ENCODE results near the gene TMEM121.

The TMEM121 gene

GRCh38 chr14:105498430-105499255 lies 27.7 kb upstream of the TMEM121 start:
- no peak for DNase-seq

GRCh38 chr14:105499256-105500035 lies 26.9 kb upstream of the TMEM121 start:
- no peak for DNase-seq

DNA sequence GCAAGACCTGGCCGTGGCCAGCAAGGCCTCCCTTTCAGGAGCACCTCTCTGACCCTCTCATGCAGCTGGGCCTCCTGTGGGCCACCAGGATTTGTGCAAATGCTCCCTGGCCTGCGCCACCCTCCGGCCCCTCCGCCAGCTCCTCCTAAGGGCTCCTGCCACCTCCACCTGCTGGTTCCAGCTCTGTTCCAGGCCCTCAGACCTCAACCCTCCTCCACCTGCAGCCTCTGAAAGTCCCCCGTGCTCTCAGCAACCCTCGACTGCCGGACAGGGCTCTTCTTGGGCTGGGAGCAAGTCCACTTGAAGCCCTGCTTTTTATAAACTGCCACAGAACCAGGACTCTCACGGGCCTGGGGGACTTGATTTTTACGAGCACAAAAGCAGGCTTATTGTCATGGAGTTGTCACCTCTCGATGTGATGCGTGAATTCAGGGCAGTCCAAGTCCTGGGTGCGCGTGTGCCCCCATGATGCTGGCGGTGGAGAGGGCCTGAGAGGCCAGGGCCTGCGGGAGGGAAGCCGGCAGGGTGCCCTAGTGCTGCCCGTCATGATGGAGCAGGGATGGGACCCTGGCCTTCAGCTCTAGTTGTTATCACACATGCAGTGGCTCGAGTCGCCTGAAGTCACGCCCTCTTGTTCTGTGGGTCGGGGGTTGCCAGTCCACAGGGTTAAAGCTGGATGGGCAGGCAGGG lies 26.2 kb upstream of the TMEM121 start:
- DNase-seq = no peak

- DNase-seq = no peak
These were observed 25.7 kb upstream of the TMEM121 start for GRCh38 chr14:105500726-105501101.

GRCh38 chr14:105501504-105502291 lies 24.7 kb upstream of the TMEM121 start:
- DNase-seq = no peak

DNA sequence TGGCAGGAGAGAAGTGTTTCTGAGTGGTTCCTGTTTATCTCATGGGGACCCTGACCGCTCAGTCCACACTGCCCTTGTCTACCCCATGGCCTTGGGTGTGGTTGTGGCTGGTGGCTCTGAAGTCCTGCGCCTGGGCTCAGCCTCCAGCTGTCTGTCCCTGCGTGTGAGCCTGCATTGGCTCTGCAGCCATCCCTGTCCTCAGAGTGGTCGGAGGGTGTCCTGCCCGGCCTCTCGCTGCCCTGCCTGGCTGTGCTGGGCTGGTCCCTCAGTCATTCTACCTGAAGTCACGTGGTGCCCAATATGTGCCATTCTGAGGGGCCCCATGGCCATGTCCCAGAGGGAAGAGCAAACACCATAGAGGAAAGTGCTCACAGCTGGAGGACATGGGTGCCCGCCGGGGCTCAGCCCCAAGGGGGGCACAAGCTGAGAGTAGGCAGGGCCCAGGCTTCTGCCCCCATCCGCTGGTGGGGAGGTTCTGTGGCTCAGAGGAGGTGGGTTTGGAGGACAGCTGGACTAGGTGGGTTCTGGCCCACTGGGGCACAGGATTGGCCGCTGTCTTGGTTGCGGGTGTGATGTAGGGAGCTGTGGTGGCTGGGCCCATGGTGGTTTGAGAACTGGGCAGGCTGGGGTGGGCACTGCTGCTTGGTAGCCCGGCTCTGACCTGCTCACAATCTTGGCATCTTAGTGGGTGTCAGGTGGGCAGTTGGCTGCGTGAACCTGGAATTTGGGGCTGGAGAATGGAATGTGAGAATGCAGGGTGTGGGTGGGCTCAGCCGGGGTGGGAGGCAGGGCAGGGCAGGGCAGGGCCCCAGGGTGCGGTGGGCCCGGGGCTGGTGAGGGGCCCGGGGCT lies 23.7 kb upstream of the TMEM121 start:
- no peak for DNase-seq

DNA sequence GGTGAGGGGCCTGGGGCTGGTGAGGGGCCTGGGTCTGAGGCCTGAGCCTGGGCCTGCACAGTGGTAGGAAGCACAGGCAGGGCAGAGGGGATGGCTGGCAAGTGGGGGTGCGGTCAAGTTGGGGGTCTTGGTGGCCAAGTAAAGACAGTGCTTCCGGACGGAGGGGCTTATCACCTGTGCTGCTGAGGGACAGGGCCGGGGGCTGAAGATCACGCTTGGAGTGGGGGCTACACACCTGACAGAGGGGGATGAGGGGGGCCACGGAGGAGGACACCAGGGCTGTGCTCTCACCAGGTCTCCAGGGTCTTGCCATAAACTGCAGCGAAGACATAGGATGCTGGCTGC lies 23.1 kb upstream of the TMEM121 start:
- no peak for DNase-seq

DNA sequence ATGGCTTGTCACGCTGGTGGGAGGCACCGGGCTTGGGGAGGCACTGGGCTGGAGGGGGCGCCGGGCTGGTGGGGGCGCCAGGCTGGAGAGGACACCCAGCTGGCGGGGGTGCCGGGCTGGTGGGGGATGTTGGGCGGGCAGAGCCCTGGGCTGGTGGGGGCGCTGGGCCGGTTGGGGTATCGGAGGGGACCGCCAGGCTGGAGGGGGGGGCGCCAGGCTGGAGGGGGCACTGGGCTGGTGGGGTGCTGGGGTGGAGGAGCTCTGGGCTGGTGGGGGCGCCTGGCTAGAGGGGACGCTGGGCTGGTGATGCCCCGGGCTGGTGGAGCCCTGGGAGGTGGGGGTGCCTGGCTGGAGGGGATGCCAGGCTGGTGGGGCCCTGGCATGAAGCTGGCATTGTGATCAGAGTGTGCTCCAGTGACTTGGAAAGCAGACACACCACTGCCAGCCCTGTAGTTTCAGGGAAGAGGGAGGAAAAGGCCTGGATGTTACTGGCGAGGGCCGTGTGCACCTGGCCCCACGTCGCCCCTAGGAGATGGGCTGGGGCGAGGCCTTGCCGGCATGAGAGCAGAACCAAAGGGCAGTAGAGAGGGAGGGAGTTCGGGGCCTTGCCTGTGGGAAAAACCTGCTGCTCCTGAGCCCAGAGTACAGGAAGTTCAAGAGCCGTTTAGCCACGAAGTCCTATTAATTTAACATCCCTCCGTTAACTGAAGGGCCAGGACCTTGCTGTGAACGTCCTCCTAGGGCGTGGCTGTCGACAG lies 22.3 kb upstream of the TMEM121 start:
- no peak for DNase-seq

GRCh38 chr14:105505101-105505500 lies 21.3 kb upstream of the TMEM121 start:
- no peak for DNase-seq

- DNase-seq = no peak
These were observed 19.1 kb upstream of the TMEM121 start for GRCh38 chr14:105507247-105507646.

DNA sequence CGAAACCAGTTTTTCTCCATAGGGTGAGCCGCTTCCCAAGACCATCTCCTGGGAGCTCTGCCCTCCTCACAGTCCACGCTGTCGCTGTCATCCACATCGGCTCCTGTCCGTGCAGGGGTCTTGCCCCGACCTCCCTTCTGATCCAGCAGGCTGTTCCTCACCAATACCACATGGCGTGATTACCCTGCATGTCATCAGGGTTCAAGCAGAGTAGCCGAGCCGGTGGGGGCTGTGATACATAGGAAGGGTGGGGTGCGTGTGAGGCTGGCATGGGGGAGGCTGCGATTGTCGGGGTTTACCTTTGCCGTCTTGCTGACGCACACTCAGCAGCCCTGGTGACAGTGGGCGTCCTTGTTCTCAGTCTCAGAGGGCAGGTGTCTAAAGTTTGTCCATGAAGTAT lies 18.3 kb upstream of the TMEM121 start:
- DNase-seq = no peak

DNA sequence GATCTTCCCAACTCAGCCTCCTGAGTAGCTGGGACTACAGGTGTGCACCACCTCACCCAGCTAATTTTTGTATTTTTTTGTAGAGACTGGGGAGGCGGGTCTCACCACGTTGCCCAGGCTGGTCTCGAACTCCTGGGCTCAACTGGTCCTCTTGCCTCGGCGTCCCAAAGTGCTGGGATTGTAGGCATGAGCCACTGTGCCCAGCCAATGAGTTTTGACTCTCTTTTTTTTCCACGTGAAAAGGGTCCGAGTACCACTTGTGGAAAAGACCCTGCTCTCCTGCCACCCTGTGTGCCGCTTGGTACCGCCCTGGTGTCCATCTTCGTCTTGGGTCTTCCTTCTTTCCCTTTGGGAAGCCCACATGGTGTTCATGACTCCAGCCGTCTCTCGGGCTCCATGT lies 17.8 kb upstream of the TMEM121 start:
- no peak for DNase-seq

GRCh38 chr14:105517096-105517495 lies 9.3 kb upstream of the TMEM121 start:
- DNase-seq = no peak

DNA sequence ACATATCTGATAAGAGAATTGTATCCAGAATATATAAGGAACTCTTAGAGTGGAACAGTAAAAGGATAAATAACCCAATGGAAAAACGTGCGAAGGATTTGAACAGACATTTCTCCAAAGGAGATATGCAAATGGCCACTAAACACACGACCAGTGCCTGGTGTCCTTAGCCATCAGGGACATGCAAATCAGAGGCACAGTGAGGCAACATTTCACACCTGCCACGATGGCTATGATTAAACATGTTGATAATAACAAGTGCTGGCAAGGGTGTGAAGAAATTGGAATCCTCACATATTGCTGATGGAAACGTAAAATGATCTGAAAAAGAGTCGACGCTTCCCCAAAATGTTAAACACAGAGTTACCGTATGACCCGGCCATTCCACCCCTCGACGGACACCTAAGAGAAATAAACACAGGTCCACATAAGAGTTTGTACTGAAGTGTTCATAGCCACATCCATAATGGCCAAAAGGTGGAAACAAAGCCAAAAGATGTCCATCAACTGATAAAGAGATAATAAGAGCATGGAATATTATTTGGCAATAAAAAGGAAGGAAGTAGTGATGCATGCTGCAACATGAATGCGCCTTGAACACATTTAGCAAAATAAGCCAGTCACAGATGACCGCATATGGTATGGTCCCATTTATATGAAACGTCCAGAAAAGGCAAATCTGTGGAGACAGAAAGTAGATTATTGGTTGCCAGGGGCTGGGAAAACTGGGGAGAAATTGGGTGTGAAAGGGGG lies 6.3 kb upstream of the TMEM121 start:
- no peak for DNase-seq

DNA sequence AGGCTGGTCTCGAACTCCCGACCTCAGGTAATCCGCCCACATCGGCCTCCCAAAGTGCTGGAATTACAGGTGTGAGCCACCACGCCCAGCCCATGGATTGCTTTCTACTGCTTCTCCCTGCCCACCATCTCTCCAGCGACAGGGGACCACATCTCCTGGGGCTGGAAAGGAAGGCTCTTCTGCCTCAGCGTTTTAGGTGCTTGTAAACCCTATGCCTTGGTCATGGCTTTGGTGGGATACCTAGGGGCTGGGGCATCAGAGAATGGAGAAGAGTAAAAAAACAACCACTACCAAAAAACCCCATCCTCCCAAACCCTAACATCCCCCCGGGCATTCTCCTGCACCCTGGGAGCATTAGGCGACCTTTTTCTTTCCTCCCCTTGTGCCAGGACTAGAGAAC lies 1.1 kb upstream of the TMEM121 start:
- no peak for DNase-seq

- DNase-seq = no peak
These were observed 495 bp downstream of the TMEM121 start for GRCh38 chr14:105526776-105527380.

DNA sequence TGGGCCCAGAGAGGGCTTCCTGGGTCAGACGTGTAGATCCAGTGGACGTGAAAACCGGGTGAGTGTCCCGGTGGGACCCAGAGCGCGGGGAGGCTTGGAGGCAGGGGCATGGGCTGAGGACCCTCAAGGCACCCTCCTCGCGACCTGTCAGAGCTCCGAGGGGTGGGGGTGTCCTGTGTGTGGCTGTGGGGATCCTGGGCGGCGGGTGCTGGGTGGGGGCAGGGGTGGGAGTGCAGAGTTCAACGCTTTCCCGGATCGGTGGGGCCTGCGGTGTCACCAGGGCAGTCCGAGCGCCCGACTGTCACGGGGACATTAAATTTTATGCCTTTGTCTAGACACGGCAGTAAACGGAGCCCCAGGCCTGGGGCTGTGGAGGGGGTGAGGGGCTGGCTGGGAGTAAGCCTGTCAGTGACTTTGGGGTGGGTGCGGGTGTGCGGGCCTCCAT lies 1.0 kb downstream of the TMEM121 start:
- DNase-seq = no peak

GRCh38 chr14:105527826-105528585 lies 1.6 kb downstream of the TMEM121 start:
- DNase-seq = peak in 1 of 2 experiments; percentile 45

Measured in cerebellar nuclear complex (tissue), 1 donor.